Measurements from ENCODE around the gene MYO10. TPM values are rescaled to one million over a fixed set of nuclear protein-coding genes. Genes with fewer than 3 reads are reported as not detected.
"Not testable (repeated sequence)": the region's sequence is repeated elsewhere in the genome, so short reads cannot be mapped to it uniquely, and the experiment has no call there.

MYO10 gene
- total RNA-seq, 1 experiment from 2014 or later: 71.9 TPM

GRCh38 chr5:16877267-16877935, 58.7 kb downstream of the MYO10 start:
- H3K4me3 ChIP-seq (ENCODE audit: low read depth in 2 of 2, low read length in 2 of 2): no peak overlapping the region
- intact Hi-C loops (cut with micrococcal nuclease; ENCODE audit: unreplicated experiment): no loop called here
- DNase-seq (ENCODE audit: low read depth, low spot score) (no peak), ATAC-seq (no peak)
- in situ Hi-C loops (cut with HindIII; ENCODE audit: low pct_unique_long_range_greater_than_20kb, low sequenced_read_pairs): no loop called here
- H3K9me3 ChIP-seq (ENCODE audit: control insufficient read depth, insufficient read depth, low read depth, low read length): no peaks in the 10 kb centered on the region
- TF ChIP-seq REST (IDR thresholded peaks at IDR 0.05; ENCODE audit: insufficient read depth in 1 of 2, low read depth in 2 of 2, low read length in 1 of 2) (no peak), POLR2AphosphoS5 (IDR thresholded peaks at IDR 0.05; ENCODE audit: low read depth, low read length) (no peak), SIN3A (IDR thresholded peaks at IDR 0.05; ENCODE audit: borderline replicate concordance, insufficient read depth, low read depth, low read length) (no peak), CTCF (IDR thresholded peaks at IDR 0.05) (no peak), TCF7L2 (IDR thresholded peaks at IDR 0.05; ENCODE audit: low read depth, low read length) (no peak)
- H3K36me3 ChIP-seq (ENCODE audit: control insufficient read depth, insufficient read depth, low read length): peaks cover 2% of the 10 kb centered on the region; the same call in 1 of the 2 replicates
- peaks cover 38% of the 10 kb centered on the region for H3K4me1 ChIP-seq (ENCODE audit: control insufficient read depth, insufficient read depth, low read length)
- H3K27ac ChIP-seq (ENCODE audit: low read length): peak overlapping the region; percentile 64; the same call in 1 of the 2 replicates
- no TSS peak for BruUV-seq (replicated peaks)
- CTCF ChIA-PET: no interaction called here
- POLR2A ChIA-PET: no interaction called here
- H3K27me3 ChIP-seq (ENCODE audit: control insufficient read depth, insufficient read depth, low read length): no peaks in the 10 kb centered on the region

GRCh38 chr5:16874424-16874823, 61.7 kb downstream of the MYO10 start:
- in situ Hi-C loops (cut with HindIII; ENCODE audit: low pct_unique_long_range_greater_than_20kb, low sequenced_read_pairs); H3K9me3 ChIP-seq (ENCODE audit: control insufficient read depth, insufficient read depth, low read depth, low read length); DNase-seq (ENCODE audit: low read depth, low spot score); H3K36me3 ChIP-seq (ENCODE audit: control insufficient read depth, insufficient read depth, low read length); POLR2A ChIA-PET; H3K27ac ChIP-seq (ENCODE audit: low read length); BruUV-seq (replicated peaks); H3K4me3 ChIP-seq (ENCODE audit: low read depth in 2 of 2, low read length in 2 of 2); H3K27me3 ChIP-seq (ENCODE audit: control insufficient read depth, insufficient read depth, low read length); ATAC-seq; intact Hi-C loops (cut with micrococcal nuclease; ENCODE audit: unreplicated experiment): not testable (repeated sequence)
- CTCF ChIA-PET: interaction anchor here (0.6 kb wide), 1 partner anchor 15 kb away, joined by 6 read pairs; no protein-coding TSS in a partner anchor
- peaks cover 31% of the 10 kb centered on the region for H3K4me1 ChIP-seq (ENCODE audit: control insufficient read depth, insufficient read depth, low read length)

GRCh38 chr5:16871746-16872339, 64.2 kb downstream of the MYO10 start:
- no peak for ATAC-seq
- no TSS peak for BruUV-seq (replicated peaks)
- H3K9me3 ChIP-seq (ENCODE audit: control insufficient read depth, insufficient read depth, low read depth, low read length): no peaks in the 10 kb centered on the region
- H3K27me3 ChIP-seq (ENCODE audit: control insufficient read depth, insufficient read depth, low read length): no peaks in the 10 kb centered on the region
- CTCF ChIA-PET: no interaction called here
- H3K4me3 ChIP-seq (ENCODE audit: low read depth in 2 of 2, low read length in 2 of 2): no peak overlapping the region
- peak overlapping the region; percentile 80 for H3K27ac ChIP-seq (ENCODE audit: low read length)
- H3K36me3 ChIP-seq (ENCODE audit: control insufficient read depth, insufficient read depth, low read length): peaks cover 2% of the 10 kb centered on the region; the same call in 1 of the 2 replicates
- no peak for TF ChIP-seq TCF7L2 (IDR thresholded peaks at IDR 0.05; ENCODE audit: low read depth, low read length)
- no peak for TF ChIP-seq SIN3A (IDR thresholded peaks at IDR 0.05; ENCODE audit: borderline replicate concordance, insufficient read depth, low read depth, low read length)
- TF ChIP-seq POLR2AphosphoS5 (IDR thresholded peaks at IDR 0.05; ENCODE audit: low read depth, low read length): no peak
- no peak for TF ChIP-seq REST (IDR thresholded peaks at IDR 0.05; ENCODE audit: insufficient read depth in 1 of 2, low read depth in 2 of 2, low read length in 1 of 2)
- no peak for TF ChIP-seq CTCF (IDR thresholded peaks at IDR 0.05)
- intact Hi-C loops (cut with micrococcal nuclease; ENCODE audit: unreplicated experiment): no loop called here
- H3K4me1 ChIP-seq (ENCODE audit: control insufficient read depth, insufficient read depth, low read length): peaks cover 42% of the 10 kb centered on the region
- POLR2A ChIA-PET: no interaction called here
- in situ Hi-C loops (cut with HindIII; ENCODE audit: low pct_unique_long_range_greater_than_20kb, low sequenced_read_pairs): no loop called here
- DNase-seq (ENCODE audit: low read depth, low spot score): no peak

Measured in Panc1 (cell line).